Neutrophil (primary cell): ENCODE data around the gene RBFOX2.

ENCODE experiments used
- H3K27ac ChIP-seq: fragments of 200-600 bp; sonication (generic); 2 replicates; pipeline ENCODE4 v1.5.1; 2016; ENCODE audit warnings: mild to moderate bottlenecking, moderate library complexity
- H3K27me3 ChIP-seq: fragments of 200-600 bp; sonication (generic); 2 replicates; pipeline ENCODE4 v1.6.0; 2016; ENCODE audit warnings: mild to moderate bottlenecking
- H3K36me3 ChIP-seq: fragments of 200-600 bp; sonication (generic); 2 replicates; pipeline ENCODE4 v1.5.1; 2017
- H3K4me1 ChIP-seq, 2 experiments: fragments of 200-600 bp in 1 of 2; sonication (generic) in 1 of 2; 1 replicate in 1 of 2; 2 replicates in 1 of 2; pipeline versions ENCODE4 v1.5.1 to v1.6.1; 2013 to 2016; ENCODE audit warnings: low read depth in 1 of 2, low read length in 1 of 2, mild to moderate bottlenecking in 1 of 2, moderate library complexity in 1 of 2; ENCODE audit not compliant: control insufficient read depth in 1 of 2, insufficient read depth in 1 of 2
- H3K4me3 ChIP-seq, 2 experiments: fragments of 200-600 bp in 1 of 2; sonication (generic) in 1 of 2; 1 replicate in 1 of 2; 2 replicates in 1 of 2; pipeline ENCODE4 v1.5.1; 2013 to 2016; ENCODE audit warnings: low read depth in 1 of 2, low read length in 1 of 2, mild to moderate bottlenecking in 1 of 2, moderate library complexity in 1 of 2
- H3K9me3 ChIP-seq: fragments of 200-600 bp; sonication (generic); 2 replicates; pipeline ENCODE4 v1.5.1; 2016
- TF ChIP-seq, protein P1 (sequence below): fragments of 200-600 bp; sonication (generic); IDR thresholded peaks from 2 replicates; pipeline ENCODE4 v1.5.1; 2016; ENCODE audit warnings: antibody characterized with exemption

RBFOX2 gene

DNA sequence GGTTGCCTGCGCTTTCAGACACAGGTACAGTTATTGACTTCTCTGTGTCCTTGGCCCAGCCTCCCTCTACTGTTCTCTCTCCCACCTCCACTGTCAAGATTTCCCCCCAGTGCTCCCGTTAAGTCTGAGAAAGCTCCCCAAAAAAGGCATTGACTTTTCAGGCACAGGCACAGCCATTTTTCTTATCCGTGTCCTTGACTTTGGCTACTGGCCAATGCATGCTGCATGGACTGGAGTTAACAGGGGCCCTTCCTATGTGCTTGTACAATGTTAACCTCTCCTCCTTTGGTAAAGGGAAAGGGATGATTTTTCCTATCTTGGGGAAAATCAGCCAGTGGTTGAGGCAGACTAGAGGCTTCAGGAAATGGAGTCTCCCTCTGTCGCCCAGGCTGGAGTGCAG lies 306.7 kb downstream of the RBFOX2 start:
- Histone ChIP-seq H3K27ac (no peak overlapping the region), H3K36me3 (no peaks in the 10 kb centered on the region), H3K4me3 (no peak overlapping the region), H3K27me3 (no peaks in the 10 kb centered on the region), H3K9me3 (no peaks in the 10 kb centered on the region), H3K4me1 (no peaks in the 10 kb centered on the region)
- TF ChIP-seq, protein P1, sequence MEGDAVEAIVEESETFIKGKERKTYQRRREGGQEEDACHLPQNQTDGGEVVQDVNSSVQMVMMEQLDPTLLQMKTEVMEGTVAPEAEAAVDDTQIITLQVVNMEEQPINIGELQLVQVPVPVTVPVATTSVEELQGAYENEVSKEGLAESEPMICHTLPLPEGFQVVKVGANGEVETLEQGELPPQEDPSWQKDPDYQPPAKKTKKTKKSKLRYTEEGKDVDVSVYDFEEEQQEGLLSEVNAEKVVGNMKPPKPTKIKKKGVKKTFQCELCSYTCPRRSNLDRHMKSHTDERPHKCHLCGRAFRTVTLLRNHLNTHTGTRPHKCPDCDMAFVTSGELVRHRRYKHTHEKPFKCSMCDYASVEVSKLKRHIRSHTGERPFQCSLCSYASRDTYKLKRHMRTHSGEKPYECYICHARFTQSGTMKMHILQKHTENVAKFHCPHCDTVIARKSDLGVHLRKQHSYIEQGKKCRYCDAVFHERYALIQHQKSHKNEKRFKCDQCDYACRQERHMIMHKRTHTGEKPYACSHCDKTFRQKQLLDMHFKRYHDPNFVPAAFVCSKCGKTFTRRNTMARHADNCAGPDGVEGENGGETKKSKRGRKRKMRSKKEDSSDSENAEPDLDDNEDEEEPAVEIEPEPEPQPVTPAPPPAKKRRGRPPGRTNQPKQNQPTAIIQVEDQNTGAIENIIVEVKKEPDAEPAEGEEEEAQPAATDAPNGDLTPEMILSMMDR = no peak

DNA sequence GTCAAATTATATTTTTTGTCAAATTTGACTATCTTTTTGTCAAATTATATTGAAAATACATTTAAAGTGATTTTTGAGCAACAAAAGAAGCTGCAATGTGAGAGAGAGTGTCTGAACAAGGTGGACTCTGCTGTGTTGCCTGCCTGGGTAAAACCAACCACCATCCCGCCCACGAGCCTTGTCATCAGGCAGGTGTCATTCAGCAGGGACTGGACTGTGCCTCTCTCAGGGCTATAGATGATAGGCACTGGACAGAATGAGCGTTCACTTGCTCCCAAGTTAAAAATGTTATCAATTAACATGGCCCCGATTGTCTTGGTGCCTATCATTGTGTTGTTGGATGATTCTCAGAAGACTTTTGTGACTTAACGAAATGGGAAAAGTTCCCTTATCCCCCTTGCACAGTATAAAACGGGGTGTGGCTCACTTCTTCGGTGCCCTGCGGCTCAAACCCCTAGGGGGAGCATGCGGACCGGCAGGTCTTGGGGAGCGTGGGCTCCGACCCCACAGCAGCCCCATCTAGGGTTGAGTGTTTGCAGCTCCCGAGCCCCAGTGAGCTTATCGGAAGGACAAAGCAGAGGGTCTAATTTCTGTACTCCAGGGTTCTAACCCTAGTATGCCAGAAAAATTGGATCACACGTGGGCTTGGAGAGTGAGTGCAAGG lies 309.3 kb downstream of the RBFOX2 start:
- Histone ChIP-seq H3K27ac (no peak overlapping the region), H3K4me3 (no peak overlapping the region), H3K36me3 (no peaks in the 10 kb centered on the region), H3K9me3 (no peaks in the 10 kb centered on the region), H3K27me3 (no peaks in the 10 kb centered on the region), H3K4me1 (no peaks in the 10 kb centered on the region)
- TF ChIP-seq, protein P1 = no peak

DNA sequence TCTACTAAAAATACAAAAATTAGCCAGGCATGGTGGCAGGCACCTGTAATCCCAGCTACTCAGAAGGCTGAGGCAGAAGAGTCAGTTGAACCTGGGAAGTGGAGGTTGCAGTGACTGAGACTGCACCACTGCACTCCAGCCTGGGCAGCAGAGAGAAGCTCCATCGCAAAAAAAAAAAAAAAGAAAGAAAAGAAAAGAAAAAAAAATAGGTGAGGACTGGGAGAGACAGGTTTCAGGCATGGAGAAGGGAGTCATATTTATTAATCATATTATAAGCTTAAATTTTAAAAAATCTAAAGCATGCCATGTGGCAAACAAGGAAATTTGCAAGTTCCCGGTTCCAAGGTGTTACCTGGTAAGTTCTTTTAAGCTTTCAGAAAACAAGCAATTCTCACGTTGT lies 311.1 kb downstream of the RBFOX2 start, which contains the start of gene APOL5:
APOL5 (plus strand) TSS at position 301 of the 400 bp plus-strand sequence; CDS start at position 301, 0 bp downstream.
- H3K36me3 ChIP-seq = no peaks in the 10 kb centered on the region
- TF ChIP-seq, protein P1 = no peak
- no peaks in the 10 kb centered on the region for H3K4me1 ChIP-seq

DNA sequence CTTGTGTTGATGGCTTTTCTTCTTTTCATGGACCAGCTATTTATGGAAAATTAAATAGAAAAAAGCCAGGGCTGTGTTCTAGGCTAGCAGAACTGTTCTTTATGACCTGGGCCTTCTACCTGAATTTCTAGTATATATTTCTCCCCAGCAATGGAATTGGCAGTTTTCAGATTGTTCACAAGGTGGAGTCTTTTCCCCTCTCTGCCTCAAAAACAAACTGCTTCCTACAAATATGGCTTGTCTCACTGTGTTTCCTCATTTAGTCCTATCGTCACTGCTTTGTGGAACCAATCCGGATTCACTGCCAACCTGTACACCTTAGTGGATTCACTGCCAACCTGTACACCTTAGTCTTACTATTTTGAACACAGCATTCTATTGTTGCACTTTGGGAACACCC lies 316.0 kb downstream of the RBFOX2 start:
- Histone ChIP-seq H3K9me3 (no peaks in the 10 kb centered on the region), H3K27ac (no peak overlapping the region), H3K4me1 (no peaks in the 10 kb centered on the region), H3K36me3 (no peaks in the 10 kb centered on the region), H3K27me3 (no peaks in the 10 kb centered on the region), H3K4me3 (no peak overlapping the region)
- TF ChIP-seq, protein P1 = no peak

More for the DNA sequence above, 311.1 kb downstream of the RBFOX2 start, which contains the start of gene APOL5:
- Histone ChIP-seq H3K4me3 (no peak within 1 kb of the TSS), H3K27ac (no peak within 1 kb of the TSS), H3K9me3 (no peaks in the 10 kb centered on the region), H3K27me3 (no peaks in the 10 kb centered on the region)

DNA sequence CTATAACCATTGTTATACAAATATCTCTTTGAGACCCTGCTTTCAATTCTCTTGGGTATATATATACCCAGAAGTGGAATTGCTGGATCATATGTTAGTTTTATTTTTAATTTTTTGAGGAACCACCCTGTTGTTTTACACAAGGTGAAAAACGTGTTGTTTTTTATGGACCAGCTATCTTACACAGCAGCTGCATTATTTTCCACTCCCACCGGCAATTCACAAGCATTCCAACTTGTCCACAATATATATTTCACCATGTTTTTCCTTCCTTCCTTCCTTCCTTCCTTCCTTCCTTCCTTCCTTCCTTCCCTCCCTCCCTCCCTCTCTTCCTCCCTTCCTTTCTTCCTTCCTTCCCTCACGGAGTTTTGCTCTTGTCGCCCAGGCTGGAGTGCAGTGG lies 317.3 kb downstream of the RBFOX2 start:
- TF ChIP-seq, protein P1 = no peak
- Histone ChIP-seq H3K27me3 (no peaks in the 10 kb centered on the region), H3K4me1 (no peaks in the 10 kb centered on the region), H3K4me3 (no peak overlapping the region), H3K9me3 (no peaks in the 10 kb centered on the region), H3K36me3 (no peaks in the 10 kb centered on the region), H3K27ac (no peak overlapping the region)
